HepG2 (cell line): Measurements from ENCODE around the gene MTARC1. TPM values are rescaled to one million over a fixed set of nuclear protein-coding genes. Genes with fewer than 3 reads are reported as not detected.

Experiments used
- AHDC1 ChIP-seq: sonication (generic); formaldehyde crosslinking; IDR thresholded peaks from 2 replicates; pipeline ENCODE4 v1.5.1; 2020; ENCODE audit warnings: mild to moderate bottlenecking, missing genetic modification reagents, borderline replicate concordance
- TFDP1 ChIP-seq: IDR thresholded peaks from 2 replicates; pipeline ENCODE4 v1.6.1; 2016; ENCODE audit warnings: missing compliant biosample characterization, missing genetic modification reagents, borderline replicate concordance
- WIZ ChIP-seq: sonication (generic); formaldehyde crosslinking; IDR thresholded peaks from 2 replicates; pipeline ENCODE4 v1.5.1; 2020; ENCODE audit warnings: mild to moderate bottlenecking, missing genetic modification reagents
- ZNF468 ChIP-seq: sonication (generic); formaldehyde crosslinking; IDR thresholded peaks from 2 replicates; pipeline ENCODE4 v1.8.0; 2022; ENCODE audit warnings: mild to moderate bottlenecking, moderate library complexity, missing genetic modification reagents
- ZNF577 ChIP-seq: sonication (generic); formaldehyde crosslinking; IDR thresholded peaks from 2 replicates; pipeline ENCODE4 v1.4.0; 2020; ENCODE audit warnings: mild to moderate bottlenecking, low read depth, missing genetic modification reagents, borderline replicate concordance
- ZSCAN12 ChIP-seq: sonication (generic); formaldehyde crosslinking; IDR thresholded peaks from 2 replicates; pipeline ENCODE4 v1.9.0; 2021; ENCODE audit warnings: mild to moderate bottlenecking, missing genetic modification reagents
- polyA plus RNA-seq, 8 experiments: library from polyadenylated mRNA; depleted of rRNA in 3 of 8; stranded (reverse) in 7 of 8; unstranded in 1 of 8; fragments of >200 nt; fragmentation: Illumina TruSeq in 4 of 8; extraction: Trizol in 4 of 8; gene quantifications; 2 replicates each; pipeline versions ENCODE4 v1.2.1 to v1.2.3, GENCODE V29; 2011 to 2016; ENCODE audit warnings: low read depth in 4 of 8, missing spikeins in 1 of 8, mixed read lengths in 1 of 8; ENCODE audit not compliant: insufficient read depth in 1 of 8
- total RNA-seq, 5 experiments: library from RNA; depleted of rRNA; stranded (reverse); fragments of >200 nt; fragmentation: Illumina TruSeq; extraction: Trizol; gene quantifications; 2 replicates each; pipeline ENCODE4 v1.2.3, GENCODE V29; 2016; ENCODE audit warnings: low read depth in 1 of 5
- TF ChIP-seq, protein P1 (sequence below), 2 experiments: fragments of 450-650 bp in 1 of 2; sonication (generic) in 1 of 2; formaldehyde crosslinking in 1 of 2; IDR thresholded peaks; 2 replicates each; pipeline versions ENCODE4 v1.6.1 to v1.8.0; 2016 to 2022; ENCODE audit warnings: antibody characterized with exemption in 1 of 2, mild to moderate bottlenecking in 1 of 2, missing genetic modification reagents in 1 of 2

MTARC1 gene
- total and polyA plus RNA-seq, 2 of the 13 experiments (the other 11 are each of a cell fraction or from before 2014, with no cell fraction given): 19.4 to 106 TPM

DNA sequence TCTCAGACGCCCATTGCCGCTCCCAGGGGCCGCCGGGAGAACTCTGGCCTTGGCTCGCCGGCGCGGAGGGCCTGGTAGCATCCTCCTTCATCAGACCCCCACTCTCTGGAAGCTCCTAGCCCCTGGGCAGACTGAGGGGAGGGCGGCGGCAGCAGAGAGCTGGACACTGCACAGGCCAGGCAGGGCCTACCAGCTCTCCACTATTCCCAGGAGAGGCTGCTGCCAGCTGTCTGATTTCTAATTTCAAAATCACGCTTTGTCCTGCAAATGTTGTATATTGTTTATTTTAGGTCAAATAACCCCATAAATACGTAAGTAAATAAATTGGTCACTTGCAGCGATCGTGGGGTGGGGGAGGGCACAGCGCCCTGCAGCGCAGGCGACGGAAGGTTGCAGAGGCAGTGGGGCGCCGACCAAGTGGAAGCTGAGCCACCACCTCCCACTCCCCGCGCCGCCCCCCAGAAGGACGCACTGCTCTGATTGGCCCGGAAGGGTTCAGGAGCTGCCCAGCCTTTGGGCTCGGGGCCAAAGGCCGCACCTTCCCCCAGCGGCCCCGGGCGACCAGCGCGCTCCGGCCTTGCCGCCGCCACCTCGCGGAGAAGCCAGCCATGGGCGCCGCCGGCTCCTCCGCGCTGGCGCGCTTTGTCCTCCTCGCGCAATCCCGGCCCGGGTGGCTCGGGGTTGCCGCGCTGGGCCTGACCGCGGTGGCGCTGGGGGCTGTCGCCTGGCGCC lies at the start of gene MTARC1 (continued):
- no peak for TF ChIP-seq AHDC1 (CRISPR knock-in tag)
- 0 out of 2 replicates have a peak, but pooled peaks have one; percentile 25 for TF ChIP-seq ZNF468
- TF ChIP-seq WIZ (CRISPR knock-in tag): no peak
- TF ChIP-seq ZNF577 (CRISPR knock-in tag): no peak
- no peak for TF ChIP-seq ZSCAN12 (CRISPR knock-in tag)
- TF ChIP-seq, protein P1, sequence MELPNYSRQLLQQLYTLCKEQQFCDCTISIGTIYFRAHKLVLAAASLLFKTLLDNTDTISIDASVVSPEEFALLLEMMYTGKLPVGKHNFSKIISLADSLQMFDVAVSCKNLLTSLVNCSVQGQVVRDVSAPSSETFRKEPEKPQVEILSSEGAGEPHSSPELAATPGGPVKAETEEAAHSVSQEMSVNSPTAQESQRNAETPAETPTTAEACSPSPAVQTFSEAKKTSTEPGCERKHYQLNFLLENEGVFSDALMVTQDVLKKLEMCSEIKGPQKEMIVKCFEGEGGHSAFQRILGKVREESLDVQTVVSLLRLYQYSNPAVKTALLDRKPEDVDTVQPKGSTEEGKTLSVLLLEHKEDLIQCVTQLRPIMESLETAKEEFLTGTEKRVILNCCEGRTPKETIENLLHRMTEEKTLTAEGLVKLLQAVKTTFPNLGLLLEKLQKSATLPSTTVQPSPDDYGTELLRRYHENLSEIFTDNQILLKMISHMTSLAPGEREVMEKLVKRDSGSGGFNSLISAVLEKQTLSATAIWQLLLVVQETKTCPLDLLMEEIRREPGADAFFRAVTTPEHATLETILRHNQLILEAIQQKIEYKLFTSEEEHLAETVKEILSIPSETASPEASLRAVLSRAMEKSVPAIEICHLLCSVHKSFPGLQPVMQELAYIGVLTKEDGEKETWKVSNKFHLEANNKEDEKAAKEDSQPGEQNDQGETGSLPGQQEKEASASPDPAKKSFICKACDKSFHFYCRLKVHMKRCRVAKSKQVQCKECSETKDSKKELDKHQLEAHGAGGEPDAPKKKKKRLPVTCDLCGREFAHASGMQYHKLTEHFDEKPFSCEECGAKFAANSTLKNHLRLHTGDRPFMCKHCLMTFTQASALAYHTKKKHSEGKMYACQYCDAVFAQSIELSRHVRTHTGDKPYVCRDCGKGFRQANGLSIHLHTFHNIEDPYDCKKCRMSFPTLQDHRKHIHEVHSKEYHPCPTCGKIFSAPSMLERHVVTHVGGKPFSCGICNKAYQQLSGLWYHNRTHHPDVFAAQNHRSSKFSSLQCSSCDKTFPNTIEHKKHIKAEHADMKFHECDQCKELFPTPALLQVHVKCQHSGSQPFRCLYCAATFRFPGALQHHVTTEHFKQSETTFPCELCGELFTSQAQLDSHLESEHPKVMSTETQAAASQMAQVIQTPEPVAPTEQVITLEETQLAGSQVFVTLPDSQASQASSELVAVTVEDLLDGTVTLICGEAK (IDR thresholded peaks at IDR 0.05): no peak
- TF ChIP-seq, protein P1 (CRISPR knock-in tag; IDR thresholded peaks at IDR 0.05): no peak; the same call in 1 of the 2 replicates
- peak; percentile 65; the same call in 1 of the 2 replicates for TF ChIP-seq TFDP1 (CRISPR knock-in tag)
